HepG2 (cell line): ENCODE measurements around the gene RALB. TPM values are rescaled to one million over a fixed set of nuclear protein-coding genes. Genes with fewer than 3 reads are reported as not detected.

Experiments
- GMEB1 ChIP-seq: sonication (generic); formaldehyde crosslinking; IDR thresholded peaks from 2 replicates; pipeline ENCODE4 v1.5.1; 2020; ENCODE audit warnings: missing genetic modification reagents, mild to moderate bottlenecking, borderline replicate concordance
- HOMEZ ChIP-seq: IDR thresholded peaks from 2 replicates; pipeline ENCODE4 v1.6.1; 2016; ENCODE audit warnings: low read depth
- JUNB ChIP-seq: sonication (generic); formaldehyde crosslinking; IDR thresholded peaks from 2 replicates; pipeline ENCODE4 v1.8.0; 2022; ENCODE audit warnings: missing genetic modification reagents, mild to moderate bottlenecking, borderline replicate concordance
- KLF12 ChIP-seq: sonication (generic); formaldehyde crosslinking; IDR thresholded peaks from 2 replicates; pipeline ENCODE4 v1.4.0; 2020; ENCODE audit warnings: missing genetic modification reagents, borderline replicate concordance
- MATR3 ChIP-seq: sonication (generic); formaldehyde crosslinking; IDR thresholded peaks from 2 replicates; pipeline ENCODE4 v1.4.0; 2020; ENCODE audit warnings: missing genetic modification reagents
- MXI1 ChIP-seq: IDR thresholded peaks from 3 replicates; pipeline ENCODE4 v1.6.1; 2012; ENCODE audit warnings: low read depth, low read length, inconsistent platforms, borderline replicate concordance
- RFX3 ChIP-seq: IDR thresholded peaks from 2 replicates; pipeline ENCODE4 v1.6.1; 2016; ENCODE audit warnings: missing biosample characterization, missing genetic modification reagents
- SSRP1 ChIP-seq: IDR thresholded peaks from 2 replicates; pipeline ENCODE4 v1.6.1; 2016; ENCODE audit warnings: control low read depth
- THAP11 ChIP-seq: IDR thresholded peaks from 2 replicates; pipeline ENCODE4 v1.6.1; 2016; ENCODE audit warnings: missing biosample characterization, missing genetic modification reagents
- ZBTB21 ChIP-seq: sonication (generic); formaldehyde crosslinking; IDR thresholded peaks from 2 replicates; pipeline ENCODE4 v1.4.0; 2020; ENCODE audit warnings: missing genetic modification reagents
- ZBTB26 ChIP-seq: IDR thresholded peaks from 2 replicates; pipeline ENCODE4 v1.6.1; 2016; ENCODE audit warnings: missing compliant biosample characterization, missing genetic modification reagents, borderline replicate concordance
- ZNF10 ChIP-seq: sonication (generic); formaldehyde crosslinking; IDR thresholded peaks from 2 replicates; pipeline ENCODE4 v1.4.0; 2020; ENCODE audit warnings: mild to moderate bottlenecking, low read depth, missing genetic modification reagents, borderline replicate concordance
- ZNF136 ChIP-seq: sonication (generic); formaldehyde crosslinking; IDR thresholded peaks from 2 replicates; pipeline ENCODE4 v1.8.1; 2022; ENCODE audit warnings: low read depth, mild to moderate bottlenecking, moderate library complexity, missing genetic modification reagents
- ZNF138 ChIP-seq: sonication (generic); formaldehyde crosslinking; IDR thresholded peaks from 2 replicates; pipeline ENCODE4 v1.5.0; 2020; ENCODE audit warnings: mild to moderate bottlenecking, low read depth, missing genetic modification reagents
- ZNF407 ChIP-seq: sonication (generic); formaldehyde crosslinking; IDR thresholded peaks from one replicate; pipeline ENCODE4 v1.5.1; 2020; ENCODE audit warnings: mild to moderate bottlenecking, missing genetic modification reagents; ENCODE audit errors: not compliant biosample characterization
- ZNF607 ChIP-seq: sonication (generic); formaldehyde crosslinking; IDR thresholded peaks from 2 replicates; pipeline ENCODE4 v1.5.1; 2020; ENCODE audit warnings: missing genetic modification reagents, mild to moderate bottlenecking, borderline replicate concordance
- polyA plus RNA-seq, 8 experiments: library from polyadenylated mRNA; depleted of rRNA in 3 of 8; stranded (reverse) in 7 of 8; unstranded in 1 of 8; fragments of >200 nt; fragmentation: Illumina TruSeq in 4 of 8; extraction: Trizol in 4 of 8; gene quantifications; 2 replicates each; pipeline versions ENCODE4 v1.2.1 to v1.2.3, GENCODE V29; 2011 to 2016; ENCODE audit warnings: low read depth in 4 of 8, missing spikeins in 1 of 8, mixed read lengths in 1 of 8; ENCODE audit not compliant: insufficient read depth in 1 of 8
- total RNA-seq, 5 experiments: library from RNA; depleted of rRNA; stranded (reverse); fragments of >200 nt; fragmentation: Illumina TruSeq; extraction: Trizol; gene quantifications; 2 replicates each; pipeline ENCODE4 v1.2.3, GENCODE V29; 2016; ENCODE audit warnings: low read depth in 1 of 5

The RALB gene
- total and polyA plus RNA-seq, 2 of the 13 experiments (the other 11 are each of a cell fraction or from before 2014, with no cell fraction given), result 37.8 to 43.2 TPM

GRCh38 chr2:120252225-120253020, at the start of gene RALB (continued):
- TF ChIP-seq ZNF607 (CRISPR knock-in tag) (no peak; the same call in 1 of the 2 replicates), JUNB (CRISPR knock-in tag) (no peak), RFX3 (CRISPR knock-in tag) (peak; percentile 98), ZNF10 (CRISPR knock-in tag) (no peak), MXI1 (peak; percentile 93; the same call in 2 of the 3 replicates), MATR3 (CRISPR knock-in tag) (no peak), THAP11 (CRISPR knock-in tag) (peak; percentile 8; the same call in 1 of the 2 replicates), ZBTB21 (CRISPR knock-in tag) (no peak), ZNF138 (CRISPR knock-in tag) (0 out of 2 replicates have a peak, but pooled peaks have one; percentile 18), SSRP1 (CRISPR knock-in tag) (no peak), ZNF407 (CRISPR knock-in tag) (peak; percentile 85), GMEB1 (no peak; the same call in 1 of the 2 replicates), KLF12 (CRISPR knock-in tag) (no peak; the same call in 1 of the 2 replicates), ZBTB26 (CRISPR knock-in tag) (peak; percentile 79; the same call in 1 of the 2 replicates), HOMEZ (CRISPR knock-in tag) (peak; percentile 30; the same call in 1 of the 2 replicates), ZNF136 (CRISPR knock-in tag) (no peak)
